Natural killer cell treated with Interleukin-12 subunit alpha and Interleukin-12 subunit beta and Interleukin-15 and Interleukin-18, amount 100 ng/mL, for 72 hours (primary cell): ENCODE measurements around the gene DHRS13. TPM values are rescaled to one million over a fixed set of nuclear protein-coding genes. Genes with fewer than 3 reads are reported as not detected.
A peak's percentile ranks its signal among the peaks of the same experiment; 100 is the strongest.

Experiments used
- ATAC-seq, 2 donors: fragments of 150-1000 bp; cut with Tn5 transposase in 1 of 2; sonication (Bioruptor Pico), chemical (Tn5 transposase) in 1 of 2; 2 replicates each; pipeline ENCODE4 v1.10.0; 2021
- DNase-seq: peaks from one replicate; pipeline ENCODE4 v3.0.0; 2022; ENCODE audit warnings: low spot score
- H3K27ac Mint-ChIP-seq, 2 donors: 1 replicate in 1 of 2; 2 replicates in 1 of 2; pipeline ENCODE4 v1.8.0; 2022; ENCODE audit warnings: mixed read lengths in 2 of 2, mild to moderate bottlenecking in 1 of 2, moderate library complexity in 1 of 2
- H3K27me3 Mint-ChIP-seq, 2 donors: 1 replicate in 1 of 2; 2 replicates in 1 of 2; pipeline ENCODE4 v1.8.0; 2022; ENCODE audit warnings: mixed read lengths in 2 of 2
- H3K36me3 Mint-ChIP-seq: one replicate; pipeline ENCODE4 v1.8.0; 2022; ENCODE audit warnings: mixed read lengths
- H3K4me1 Mint-ChIP-seq, 2 donors: 1 replicate in 1 of 2; 2 replicates in 1 of 2; pipeline ENCODE4 v1.8.0; 2022; ENCODE audit warnings: low read depth in 2 of 2, mixed read lengths in 2 of 2, mild to moderate bottlenecking in 1 of 2
- H3K4me3 Mint-ChIP-seq: one replicate; pipeline ENCODE4 v1.8.0; 2022; ENCODE audit warnings: mixed read lengths
- H3K9me3 Mint-ChIP-seq: 2 replicates; pipeline ENCODE4 v1.8.0; 2022; ENCODE audit warnings: mixed read lengths
- total RNA-seq, 2 donors: library from RNA; stranded (reverse); gene quantifications; one replicate each; pipeline ENCODE4 v1.2.3, GENCODE V29; 2022

Gene DHRS13, protein sequence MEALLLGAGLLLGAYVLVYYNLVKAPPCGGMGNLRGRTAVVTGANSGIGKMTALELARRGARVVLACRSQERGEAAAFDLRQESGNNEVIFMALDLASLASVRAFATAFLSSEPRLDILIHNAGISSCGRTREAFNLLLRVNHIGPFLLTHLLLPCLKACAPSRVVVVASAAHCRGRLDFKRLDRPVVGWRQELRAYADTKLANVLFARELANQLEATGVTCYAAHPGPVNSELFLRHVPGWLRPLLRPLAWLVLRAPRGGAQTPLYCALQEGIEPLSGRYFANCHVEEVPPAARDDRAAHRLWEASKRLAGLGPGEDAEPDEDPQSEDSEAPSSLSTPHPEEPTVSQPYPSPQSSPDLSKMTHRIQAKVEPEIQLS
- 10 to 100 TPM; 22.5 to 26.1 TPM for total RNA-seq

DNA sequence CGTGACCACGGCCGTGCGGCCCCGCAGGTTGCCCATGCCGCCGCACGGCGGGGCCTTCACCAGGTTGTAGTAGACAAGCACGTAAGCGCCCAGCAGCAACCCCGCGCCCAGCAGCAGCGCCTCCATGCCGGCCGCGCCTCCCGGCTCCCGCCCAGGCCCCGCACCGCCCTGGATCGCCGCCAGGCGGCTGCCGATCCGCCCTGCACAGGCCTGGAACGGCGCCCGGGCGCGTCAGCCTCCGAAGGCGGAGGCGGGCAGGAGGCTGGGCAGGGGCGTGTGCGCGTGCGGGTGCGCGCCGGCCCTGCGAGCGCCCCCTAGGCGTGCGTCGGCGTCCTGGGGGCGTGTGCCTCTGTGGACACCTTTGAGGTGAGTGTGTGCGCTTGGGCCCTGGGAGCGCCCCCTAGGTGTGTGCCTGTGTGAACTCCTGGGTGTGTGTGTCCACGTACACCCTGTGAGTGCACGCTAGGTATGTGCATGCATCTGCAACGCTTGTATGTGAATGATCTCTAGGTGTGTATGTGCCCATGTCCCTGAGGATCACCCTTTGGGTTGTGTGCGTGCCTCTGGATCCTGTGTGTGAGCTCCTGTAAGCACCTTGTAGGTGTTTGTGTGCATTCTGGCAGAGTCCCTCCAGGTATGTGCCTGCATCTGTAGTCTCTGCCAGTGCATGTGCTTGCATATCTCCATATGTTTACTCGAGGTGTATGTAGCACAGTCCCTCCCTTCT lies at the start of gene DHRS13:
DHRS13 (minus strand) TSS at position 261 of the 727 bp plus-strand sequence; CDS start at position 126, 135 bp downstream.
- no peaks in the 10 kb centered on the region for H3K27me3 Mint-ChIP-seq
- H3K4me1 Mint-ChIP-seq, result peaks cover 27 to 33% of the 10 kb centered on the region in 2 donors
- H3K27ac Mint-ChIP-seq, result peak within 1 kb of the TSS; percentile 65 to 76
- ATAC-seq (peak; percentile 98), DNase-seq (peak; percentile 93)
- no peaks in the 10 kb centered on the region for H3K9me3 Mint-ChIP-seq
- H3K4me3 Mint-ChIP-seq, result peak within 1 kb of the TSS; percentile 93
- H3K36me3 Mint-ChIP-seq, result no peaks in the 10 kb centered on the region

DNA sequence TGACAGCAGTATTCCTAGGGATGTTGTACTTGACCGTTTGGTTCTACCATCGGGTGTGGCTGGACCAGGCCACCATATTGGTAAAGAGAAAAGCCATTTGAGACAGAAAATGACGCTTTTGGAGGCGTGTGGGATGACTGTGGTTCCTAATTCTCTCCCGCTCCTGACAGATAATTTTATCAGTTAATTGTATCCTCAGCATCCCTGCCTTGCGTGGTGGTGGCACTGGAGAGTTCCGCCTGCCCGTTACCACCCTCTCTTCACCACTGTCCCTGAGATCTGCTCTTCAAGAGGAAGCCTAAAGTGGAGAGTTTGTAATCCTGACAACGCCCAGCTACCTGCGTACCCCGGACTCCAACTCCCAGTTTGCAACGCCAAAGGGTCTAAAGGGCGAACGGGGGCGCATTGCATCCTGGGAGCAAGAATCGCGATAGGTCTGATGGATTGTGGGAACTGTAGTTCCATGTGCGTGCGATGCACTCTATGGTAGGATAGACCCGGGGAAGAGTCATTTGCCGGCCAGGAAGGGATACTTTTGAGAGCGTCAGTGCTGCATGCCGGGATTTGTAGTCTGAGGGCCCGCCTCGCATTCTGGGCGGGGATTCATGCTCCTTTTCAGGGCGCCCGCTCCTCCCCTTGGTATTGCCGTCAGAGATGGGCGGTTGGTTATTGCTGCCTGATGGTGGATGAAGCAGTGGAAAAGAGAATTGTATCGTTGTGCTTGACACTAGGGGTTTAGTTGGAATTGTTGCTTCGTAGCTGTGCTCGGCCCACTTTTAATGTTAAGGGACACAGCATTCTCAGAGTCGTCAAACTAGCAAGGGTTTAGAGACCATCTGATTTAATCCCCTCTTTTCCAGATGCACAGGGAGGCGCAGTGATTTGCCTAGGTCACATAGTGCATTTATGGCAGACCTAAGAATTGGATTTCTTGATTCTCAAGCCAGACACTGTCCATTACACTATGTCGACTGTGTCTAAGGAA lies 49.4 kb upstream of the DHRS13 start:
- Mint-ChIP-seq H3K4me3 (no peak overlapping the region), H3K36me3 (no peaks in the 10 kb centered on the region), H3K27me3 (no peaks in the 10 kb centered on the region), H3K9me3 (no peaks in the 10 kb centered on the region), H3K27ac (no peak overlapping the region), H3K4me1 (peaks cover 14 to 15% of the 10 kb centered on the region in 2 donors)
- ATAC-seq (peak; percentile 85 to 88), DNase-seq (peak; percentile 95)

DNA sequence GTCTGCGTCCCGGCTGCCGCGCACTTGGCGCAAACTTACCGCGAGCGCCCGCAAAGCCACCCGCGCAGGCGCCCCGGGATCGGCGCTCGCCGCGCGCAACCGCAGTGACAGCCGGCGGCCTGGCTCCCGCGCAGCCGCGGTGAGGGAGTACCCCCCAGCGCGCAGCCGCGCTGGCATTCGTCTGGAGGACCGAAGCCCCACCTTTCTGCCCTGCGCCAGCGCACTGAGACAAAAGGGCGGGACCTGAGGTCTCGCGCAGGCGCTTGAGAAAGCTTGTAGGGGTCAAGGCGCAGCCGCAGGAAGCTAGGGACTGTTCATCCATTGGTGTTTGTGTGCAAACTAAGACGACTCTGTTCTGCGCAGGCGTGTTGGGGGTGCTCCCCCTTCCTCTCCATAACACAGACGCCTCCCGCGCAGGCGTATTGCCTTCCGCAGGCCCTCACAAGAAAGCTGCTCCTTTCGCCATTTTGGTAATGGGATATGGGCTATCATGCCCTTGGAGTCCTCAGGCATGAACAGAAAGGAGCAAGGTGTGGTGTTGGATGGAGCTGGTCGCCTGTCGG lies 48.6 kb upstream of the DHRS13 start, which contains the start of gene PHF12:
PHF12 (minus strand) TSS at position 91 of the 563 bp plus-strand sequence. CDS start 558 bp downstream, outside the sequence.
- H3K36me3 Mint-ChIP-seq, result no peaks in the 10 kb centered on the region
- peaks cover 17 to 18% of the 10 kb centered on the region in 2 donors for H3K4me1 Mint-ChIP-seq
- peak; percentile 84 to 87 for ATAC-seq
- peak within 1 kb of the TSS; percentile 96 for H3K4me3 Mint-ChIP-seq
- H3K27ac Mint-ChIP-seq, result peak within 1 kb of the TSS; percentile 89 to 95
- DNase-seq, result peak; percentile 100
- H3K9me3 Mint-ChIP-seq, result no peaks in the 10 kb centered on the region
- no peaks in the 10 kb centered on the region for H3K27me3 Mint-ChIP-seq

DNA sequence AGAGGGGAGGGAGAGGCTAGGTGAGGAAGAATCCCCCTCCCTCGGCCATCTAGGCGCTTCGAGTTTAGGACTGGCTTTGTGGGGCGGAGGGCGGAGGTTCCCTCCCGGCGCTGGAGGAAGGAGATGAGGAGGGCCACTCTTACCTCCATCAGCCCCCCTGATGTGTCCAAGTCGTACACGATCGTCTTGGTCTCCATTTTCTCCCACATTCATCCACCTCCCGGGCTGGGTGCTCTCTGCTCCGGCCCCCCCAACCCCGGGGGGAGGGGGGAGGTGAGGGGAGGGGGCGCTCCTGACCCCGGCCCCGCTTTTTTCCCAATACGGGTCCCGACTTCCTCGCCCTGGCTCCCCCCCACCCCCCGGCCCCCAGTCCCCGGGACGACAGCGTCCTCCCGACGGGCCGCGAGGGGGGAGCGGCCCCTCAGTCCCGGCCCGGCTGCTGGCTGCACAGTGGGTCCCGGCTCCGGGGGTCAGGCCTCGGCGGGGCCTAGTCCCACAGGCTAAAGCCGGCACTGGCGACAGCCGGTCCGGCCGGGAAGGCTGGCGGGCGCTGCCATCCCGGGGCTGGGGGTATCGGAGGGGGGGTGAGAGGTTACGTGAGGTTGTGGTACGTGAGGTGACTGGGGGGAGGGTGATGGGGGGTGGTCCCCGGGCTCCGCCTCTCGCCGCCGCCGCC lies 48.0 kb upstream of the DHRS13 start:
- H3K4me3 Mint-ChIP-seq, result peak overlapping the region; percentile 96
- no peaks in the 10 kb centered on the region for H3K27me3 Mint-ChIP-seq
- H3K9me3 Mint-ChIP-seq, result no peaks in the 10 kb centered on the region
- ATAC-seq (no peak), DNase-seq (no peak)
- no peaks in the 10 kb centered on the region for H3K36me3 Mint-ChIP-seq
- peaks cover 23 to 24% of the 10 kb centered on the region in 2 donors for H3K4me1 Mint-ChIP-seq
- peak overlapping the region; percentile 89 to 95 for H3K27ac Mint-ChIP-seq

DNA sequence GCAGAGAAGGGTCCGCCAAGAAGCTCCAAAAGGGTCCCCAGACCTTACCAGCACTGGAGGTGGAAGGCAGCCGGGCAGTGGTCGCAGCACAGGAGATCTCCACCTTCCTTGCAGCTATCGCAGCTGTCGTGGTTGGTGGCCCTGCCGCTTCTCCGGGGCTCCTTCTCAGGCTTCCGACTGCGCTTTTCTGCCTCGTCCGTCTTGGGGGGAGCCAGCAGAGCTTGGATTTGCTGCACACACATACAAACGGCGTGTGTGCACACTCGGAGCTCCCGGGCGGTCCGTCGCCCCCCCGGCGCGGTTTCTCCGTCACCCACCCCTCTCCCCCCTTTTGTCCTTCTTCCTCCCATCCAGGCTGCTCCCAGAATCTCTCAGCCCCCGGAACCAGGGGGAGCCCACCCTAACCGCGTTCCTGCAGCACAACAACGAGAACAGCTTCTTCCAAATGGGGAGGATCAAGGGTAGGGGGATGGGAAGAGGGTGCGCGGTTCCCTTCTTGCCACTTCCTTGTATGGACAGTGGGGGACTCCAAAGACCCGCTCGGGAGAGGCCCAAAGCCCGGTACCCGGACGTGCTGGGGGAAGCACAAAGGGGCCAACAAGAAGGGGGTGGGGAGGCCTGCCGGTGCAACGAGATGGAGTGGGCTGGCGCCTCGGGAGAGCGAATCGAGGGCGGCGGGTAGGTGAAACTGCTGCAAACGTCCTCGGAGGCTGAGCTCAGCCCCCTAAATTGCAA lies 47.3 kb upstream of the DHRS13 start:
- peak overlapping the region; percentile 96 for H3K4me3 Mint-ChIP-seq
- H3K27ac Mint-ChIP-seq, result peak overlapping the region; percentile 89 to 95
- H3K9me3 Mint-ChIP-seq, result no peaks in the 10 kb centered on the region
- H3K27me3 Mint-ChIP-seq, result no peaks in the 10 kb centered on the region
- DNase-seq (peak; percentile 81), ATAC-seq (no peak)
- peaks cover 26 to 29% of the 10 kb centered on the region in 2 donors for H3K4me1 Mint-ChIP-seq
- no peaks in the 10 kb centered on the region for H3K36me3 Mint-ChIP-seq

DNA sequence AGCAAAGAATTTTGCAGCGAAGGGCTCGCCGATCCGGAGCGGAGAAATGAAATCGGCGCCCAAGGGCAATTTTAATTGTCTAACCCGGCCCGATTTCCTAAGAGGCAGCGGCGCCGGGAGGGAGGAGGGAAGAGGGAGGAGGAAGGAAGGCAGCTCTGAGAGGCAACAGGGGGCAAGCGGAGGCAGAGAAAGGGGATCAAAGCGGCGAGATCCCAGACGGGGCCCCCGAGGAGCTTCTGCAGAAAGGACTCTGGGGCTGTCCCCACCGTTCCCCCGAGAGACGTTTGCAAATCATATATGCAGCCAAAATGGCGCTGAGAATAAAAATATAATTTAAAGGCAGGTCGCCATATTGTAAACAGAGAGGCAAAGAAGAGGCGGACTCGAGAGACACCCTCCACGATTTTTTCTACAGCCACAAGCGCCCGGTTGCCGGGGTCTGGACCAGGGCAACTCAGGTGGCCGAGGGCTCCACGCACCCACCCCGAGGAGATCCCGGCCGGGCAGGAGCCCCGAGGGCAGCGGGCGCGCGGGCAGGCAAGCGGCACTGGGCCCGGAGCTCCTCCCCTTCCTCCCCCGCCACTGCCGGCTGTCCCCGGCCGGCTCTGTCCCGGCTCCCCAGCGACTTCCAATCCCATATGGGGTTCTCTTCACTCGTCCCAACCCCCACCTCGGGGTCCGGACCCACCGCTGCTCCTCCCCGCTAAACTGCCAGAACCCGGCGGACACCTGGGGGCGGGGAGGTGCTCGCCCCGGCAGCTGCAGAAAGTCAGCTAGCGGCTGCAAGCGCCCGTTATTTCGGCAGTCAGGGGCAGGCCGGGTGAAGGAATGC lies 46.5 kb upstream of the DHRS13 start:
- Mint-ChIP-seq H3K27ac (peak overlapping the region; percentile 89 to 95), H3K36me3 (no peaks in the 10 kb centered on the region), H3K4me1 (peaks cover 28 to 33% of the 10 kb centered on the region in 2 donors), H3K9me3 (no peaks in the 10 kb centered on the region), H3K27me3 (no peaks in the 10 kb centered on the region), H3K4me3 (peak overlapping the region; percentile 96)
- ATAC-seq (no peak), DNase-seq (peak; percentile 80)

DNA sequence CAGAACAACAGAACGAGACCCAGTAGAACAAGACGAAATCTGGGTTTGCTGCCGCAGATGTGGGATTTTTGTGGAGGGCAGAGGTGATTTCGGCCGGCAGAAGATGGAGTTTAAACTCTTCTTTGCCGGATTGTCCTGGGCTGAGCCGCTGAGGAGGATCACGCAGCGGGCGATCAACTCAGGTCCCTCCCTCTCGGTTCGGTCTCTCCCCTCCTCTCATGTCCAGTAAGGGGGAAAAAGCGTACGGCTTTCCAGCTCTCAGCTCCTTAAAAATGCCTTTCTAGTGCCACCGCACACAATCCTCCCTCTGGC lies 46.0 kb upstream of the DHRS13 start:
- ATAC-seq, result no peak
- H3K36me3 Mint-ChIP-seq, result no peaks in the 10 kb centered on the region
- DNase-seq, result no peak
- H3K27me3 Mint-ChIP-seq, result no peaks in the 10 kb centered on the region
- H3K9me3 Mint-ChIP-seq, result no peaks in the 10 kb centered on the region
- peaks cover 32 to 38% of the 10 kb centered on the region in 2 donors for H3K4me1 Mint-ChIP-seq
- H3K27ac Mint-ChIP-seq, result peak overlapping the region; percentile 89 to 95
- peak overlapping the region; percentile 96 for H3K4me3 Mint-ChIP-seq

DNA sequence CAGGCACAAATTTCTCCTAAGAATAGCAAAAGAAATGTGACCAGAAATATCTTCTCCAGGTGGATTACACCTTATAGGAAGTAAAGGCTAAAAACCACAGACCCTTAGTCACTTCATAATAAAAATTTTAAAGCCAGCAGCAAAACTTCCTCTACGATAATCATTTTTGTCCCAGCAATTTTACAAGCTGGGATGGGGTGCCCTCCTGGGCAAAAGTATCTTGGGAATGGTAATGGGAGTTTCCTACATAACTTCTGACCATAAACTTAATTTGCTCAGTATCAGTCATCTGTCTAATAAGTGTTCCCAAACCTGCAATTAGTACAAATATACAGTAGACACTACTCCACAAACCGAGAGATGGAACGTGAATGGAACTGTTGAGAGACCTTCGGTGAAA lies 45.5 kb upstream of the DHRS13 start:
- H3K9me3 Mint-ChIP-seq, result no peaks in the 10 kb centered on the region
- no peak for DNase-seq
- ATAC-seq, result no peak
- H3K36me3 Mint-ChIP-seq, result no peaks in the 10 kb centered on the region
- H3K27ac Mint-ChIP-seq, result peak overlapping the region; percentile 89 to 95
- peak overlapping the region; percentile 96 for H3K4me3 Mint-ChIP-seq
- no peaks in the 10 kb centered on the region for H3K27me3 Mint-ChIP-seq
- H3K4me1 Mint-ChIP-seq, result peaks cover 32 to 40% of the 10 kb centered on the region in 2 donors

DNA sequence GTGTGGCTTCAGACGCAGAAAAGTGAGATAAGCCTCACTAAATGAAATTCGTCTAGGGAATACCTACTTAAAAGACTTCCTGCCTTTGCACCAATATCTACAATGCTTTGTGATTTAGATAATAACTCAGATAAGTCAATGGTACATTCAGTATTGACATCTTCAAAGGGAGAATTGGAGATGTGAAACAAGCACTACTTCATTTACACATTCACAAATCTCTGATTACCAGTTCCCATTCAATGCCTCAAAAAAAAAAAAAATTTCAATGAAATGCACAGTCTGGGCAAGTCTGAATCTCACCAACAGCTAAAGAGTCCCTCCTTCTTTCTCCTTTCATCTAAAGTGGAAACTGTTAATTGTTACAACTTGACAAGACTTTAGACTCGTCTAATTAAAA lies 44.8 kb upstream of the DHRS13 start:
- Mint-ChIP-seq H3K36me3 (no peaks in the 10 kb centered on the region), H3K27me3 (no peaks in the 10 kb centered on the region), H3K27ac (peak overlapping the region; percentile 89 to 95), H3K4me3 (peak overlapping the region; percentile 96), H3K9me3 (no peaks in the 10 kb centered on the region), H3K4me1 (peaks cover 32 to 40% of the 10 kb centered on the region in 2 donors)
- ATAC-seq, result no peak
- no peak for DNase-seq

DNA sequence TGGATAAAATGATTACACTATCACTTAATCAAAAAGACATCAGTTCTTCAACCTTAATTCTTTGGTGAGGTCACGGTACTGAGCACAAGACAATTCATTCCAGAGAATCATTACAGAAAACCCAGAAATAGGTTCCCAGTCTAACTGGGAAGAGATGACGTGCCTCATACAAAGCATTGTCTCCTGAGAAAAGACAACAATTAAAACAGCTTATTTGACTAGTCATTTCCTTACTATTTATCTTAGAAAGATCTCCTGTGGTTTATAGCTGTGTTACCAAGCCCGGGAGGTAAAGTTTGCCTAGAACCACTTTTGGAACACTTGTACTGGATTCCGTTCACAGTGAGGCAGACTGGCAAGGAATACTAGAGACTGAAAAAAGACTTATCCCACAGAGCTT lies 43.4 kb upstream of the DHRS13 start:
- Mint-ChIP-seq H3K27ac (peak overlapping the region; percentile 71 to 83), H3K4me3 (peak overlapping the region; percentile 61), H3K27me3 (no peaks in the 10 kb centered on the region), H3K4me1 (peaks cover 36 to 47% of the 10 kb centered on the region in 2 donors), H3K36me3 (no peaks in the 10 kb centered on the region), H3K9me3 (no peaks in the 10 kb centered on the region)
- ATAC-seq, result no peak
- DNase-seq, result no peak

DNA sequence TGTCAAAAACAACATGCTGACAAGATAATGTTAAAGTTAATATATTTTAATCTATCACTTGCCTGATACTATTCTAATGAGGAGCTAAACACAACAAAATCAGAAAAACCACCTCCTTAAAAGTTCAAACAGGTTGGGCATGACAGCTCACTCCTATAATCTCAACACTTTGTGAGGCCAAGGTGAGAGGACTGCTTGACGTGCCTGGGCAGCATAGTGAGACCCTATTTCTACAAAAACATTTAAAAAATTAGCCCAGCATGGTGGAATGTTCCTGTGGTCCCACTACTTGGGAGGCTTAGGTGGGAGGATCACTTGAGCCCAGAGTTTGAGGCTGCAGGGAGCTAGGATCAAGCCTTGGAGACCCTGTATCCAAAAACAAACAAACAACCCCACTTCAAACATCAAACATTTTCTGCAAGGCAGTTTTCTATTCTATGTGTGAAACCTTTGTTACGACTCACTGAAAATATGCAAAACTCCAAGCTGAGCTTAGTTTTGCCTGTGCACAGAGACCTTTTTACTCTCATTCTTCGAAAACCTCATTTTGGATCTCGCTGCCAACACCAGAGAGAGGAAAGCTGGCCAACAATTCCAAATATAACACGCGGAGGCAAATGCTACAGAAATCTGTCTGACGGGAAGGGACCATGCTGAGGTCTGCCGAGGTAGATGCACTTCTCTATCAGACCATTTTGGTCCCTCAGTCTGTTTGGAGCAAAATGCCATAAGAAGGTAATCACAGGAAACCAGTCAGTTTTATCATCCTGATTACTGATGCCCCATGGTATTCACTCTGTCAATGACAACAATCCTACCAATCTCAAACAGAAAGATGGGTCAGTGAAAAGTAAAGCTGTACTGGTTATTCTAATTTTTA lies 42.2 kb upstream of the DHRS13 start:
- DNase-seq (no peak), ATAC-seq (no peak)
- H3K36me3 Mint-ChIP-seq, result no peaks in the 10 kb centered on the region
- peak overlapping the region; percentile 71 to 83 for H3K27ac Mint-ChIP-seq
- H3K27me3 Mint-ChIP-seq, result no peaks in the 10 kb centered on the region
- peak overlapping the region; percentile 1 for H3K4me3 Mint-ChIP-seq
- peaks cover 44 to 52% of the 10 kb centered on the region in 2 donors for H3K4me1 Mint-ChIP-seq
- H3K9me3 Mint-ChIP-seq, result no peaks in the 10 kb centered on the region
